Posterior vena cava (tissue), 2 donors: Measurements from ENCODE around the gene ALPP. TPM values are rescaled to one million over a fixed set of nuclear protein-coding genes. Genes with fewer than 3 reads are reported as not detected.
"Not testable (repeated sequence)": the region's sequence is repeated elsewhere in the genome, so short reads cannot be mapped to it uniquely, and the experiment has no call there.

Experiments used
- DNase-seq: peaks from one replicate; pipeline ENCODE4 v3.0.0-alpha.2; 2020; ENCODE audit warnings: low spot score
- intact Hi-C, 2 donors: fragments of 100-400 bp; cut with DNase I; formaldehyde crosslinking; loops; one replicate each; pipeline versions ENCODE4 v1.14.1 to v1.14.2; 2022 to 2023
- total RNA-seq, 2 donors: library from RNA; stranded (reverse); fragmentation: NEBNext Ultra II Directional; extraction: Animal tissue kit (Norgen Biotek cat#: 25700); gene quantifications; one replicate each; pipeline ENCODE4 v1.2.1, GENCODE V29; 2021
- donor health status: DM: yes; HTN: yes; CAD: no.
- donor health status: DM: yes; HTN: yes; CAD: no.

The ALPP gene
- total RNA-seq, 2 donors from 2014 or later, result not detected

- DNase-seq, result peak; percentile 23
- intact Hi-C loops, result no loop called here
These were observed 15.0 kb downstream of the ALPP start for GRCh38 chr2:232393556-232393955.

DNA sequence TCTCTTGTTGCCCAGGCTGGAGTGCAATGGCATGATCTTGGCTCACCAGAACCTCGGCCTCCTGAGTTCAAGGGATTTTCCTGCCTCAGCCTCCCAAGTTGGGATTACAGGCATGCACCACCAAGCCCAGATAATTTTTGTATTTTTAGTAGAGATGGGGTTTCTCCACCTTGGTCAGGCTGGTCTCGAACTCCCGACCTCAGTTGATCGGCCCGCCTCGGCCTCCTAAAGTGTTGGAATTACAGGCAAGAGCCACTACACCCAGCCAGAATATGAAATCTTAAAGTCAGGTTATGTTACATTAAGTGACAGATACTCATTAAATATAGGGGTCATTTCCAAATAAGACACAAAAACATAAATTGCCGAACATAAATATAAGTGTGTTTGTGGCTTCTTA, 15.9 kb downstream of the ALPP start:
- intact Hi-C loops, result not testable (repeated sequence)
- DNase-seq, result peak; percentile 48

- no peak for DNase-seq
- intact Hi-C loops, result no loop called here
These were observed 17.0 kb downstream of the ALPP start for GRCh38 chr2:232395586-232395985.

DNA sequence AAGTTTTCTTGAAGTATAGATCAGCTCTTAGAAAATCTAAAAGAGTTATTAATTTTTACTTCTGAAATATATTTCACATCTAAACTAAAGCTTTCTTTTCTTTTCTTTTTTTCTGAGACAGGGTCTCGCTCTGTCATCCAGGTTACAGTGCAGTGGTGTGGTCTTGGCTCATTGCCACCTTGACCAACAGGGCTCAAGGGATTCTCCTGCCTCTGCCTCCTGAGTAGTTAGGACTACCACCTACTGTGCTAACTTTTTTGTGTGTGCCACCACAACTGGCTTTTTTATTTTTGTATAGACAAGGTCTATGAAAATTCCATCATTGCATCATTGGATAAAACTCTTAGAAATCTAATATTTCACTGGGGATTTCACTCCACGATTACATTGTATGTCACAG, 18.1 kb downstream of the ALPP start:
- DNase-seq, result no peak
- intact Hi-C loops, result no loop called here

DNA sequence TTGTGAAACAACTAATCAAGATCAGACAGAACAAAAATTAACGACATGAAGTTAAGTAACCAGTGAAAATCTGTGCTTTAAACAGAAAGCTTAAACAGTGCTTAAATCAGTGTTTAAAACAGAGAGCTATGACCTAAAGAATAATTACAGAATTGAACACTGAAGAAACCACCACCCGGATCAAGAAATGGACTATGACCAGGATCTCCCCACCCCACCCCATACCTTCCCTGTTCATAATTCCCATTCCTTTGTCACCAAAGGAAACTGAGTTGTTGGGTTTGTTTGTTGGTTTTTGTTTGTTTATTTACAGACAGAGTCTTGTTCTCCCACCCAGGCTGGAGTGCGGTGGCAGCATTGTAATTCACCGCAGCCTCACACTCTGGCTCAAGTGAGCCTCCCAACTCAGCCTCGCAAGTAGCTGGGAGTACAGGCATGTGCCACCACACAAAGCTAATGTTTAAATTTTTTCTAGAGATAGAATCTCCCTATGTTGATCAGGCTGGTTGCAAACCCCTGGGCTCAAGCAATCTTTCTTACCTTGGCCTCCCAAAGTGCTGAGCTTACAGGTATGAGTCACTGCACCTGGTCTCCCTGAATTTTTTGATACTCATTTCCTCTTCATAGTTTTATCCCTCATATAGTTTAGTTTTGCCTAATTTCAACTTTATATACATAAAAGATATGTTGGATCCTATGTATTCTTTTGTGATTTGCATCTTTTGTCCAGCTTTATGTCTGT, 19.9 kb downstream of the ALPP start:
- intact Hi-C loops, result no loop called here
- DNase-seq, result peak; percentile 11

- intact Hi-C loops, result no loop called here
- no peak for DNase-seq
These were observed 21.9 kb downstream of the ALPP start for GRCh38 chr2:232400256-232401015.

GRCh38 chr2:232402518-232402917, 24.0 kb downstream of the ALPP start:
- no peak for DNase-seq
- intact Hi-C loops, result no loop called here

GRCh38 chr2:232405943-232406510, 27.5 kb downstream of the ALPP start:
- intact Hi-C loops, result no loop called here
- no peak for DNase-seq

GRCh38 chr2:232406556-232407310, 28.2 kb downstream of the ALPP start, which contains the start of gene ALPG:
TSS of gene ALPG (plus strand) at chr2:232406844. CDS start at chr2:232406895, 51 bp downstream.
- no peak for DNase-seq
- intact Hi-C loops, result no loop called here

DNA sequence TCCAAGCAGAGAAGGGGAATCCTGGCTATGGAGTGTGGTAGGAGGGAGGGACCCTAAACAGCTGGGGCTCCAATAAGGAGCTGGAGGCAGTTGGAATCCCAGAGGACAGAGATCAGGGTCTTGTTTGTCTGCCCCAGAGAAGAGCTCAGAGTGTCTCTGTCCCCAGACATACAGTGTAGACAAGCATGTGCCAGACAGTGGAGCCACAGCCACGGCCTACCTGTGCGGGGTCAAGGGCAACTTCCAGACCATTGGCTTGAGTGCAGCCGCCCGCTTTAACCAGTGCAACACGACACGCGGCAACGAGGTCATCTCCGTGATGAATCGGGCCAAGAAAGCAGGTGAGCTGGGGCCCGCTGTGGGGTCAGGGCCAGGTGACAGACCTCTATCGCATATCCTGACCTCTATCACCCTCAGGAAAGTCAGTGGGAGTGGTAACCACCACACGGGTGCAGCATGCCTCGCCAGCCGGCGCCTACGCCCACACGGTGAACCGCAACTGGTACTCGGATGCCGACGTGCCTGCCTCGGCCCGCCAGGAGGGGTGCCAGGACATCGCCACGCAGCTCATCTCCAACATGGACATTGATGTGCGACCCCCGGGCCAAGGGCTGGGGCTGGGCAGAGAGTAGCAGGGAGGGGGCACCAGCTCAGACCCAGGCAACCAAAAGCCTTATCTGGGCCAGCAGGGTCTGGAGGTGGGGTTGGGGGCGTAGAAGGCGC, 29.0 kb downstream of the ALPP start:
- DNase-seq, intact Hi-C loops: not testable (repeated sequence)

DNA sequence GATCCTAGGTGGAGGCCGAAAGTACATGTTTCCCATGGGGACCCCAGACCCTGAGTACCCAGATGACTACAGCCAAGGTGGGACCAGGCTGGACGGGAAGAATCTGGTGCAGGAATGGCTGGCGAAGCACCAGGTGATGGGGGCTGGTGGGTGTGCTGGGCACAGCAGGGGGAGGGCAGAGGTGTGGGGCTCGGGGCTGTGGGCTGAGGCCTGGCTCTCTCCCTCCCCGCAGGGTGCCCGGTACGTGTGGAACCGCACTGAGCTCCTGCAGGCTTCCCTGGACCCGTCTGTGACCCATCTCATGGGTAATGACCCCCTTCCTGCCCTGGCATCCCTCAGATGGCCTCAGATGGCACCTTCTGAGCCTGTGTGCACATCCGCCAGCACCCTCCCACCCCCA, 29.7 kb downstream of the ALPP start:
- intact Hi-C loops, DNase-seq: not testable (repeated sequence)

DNA sequence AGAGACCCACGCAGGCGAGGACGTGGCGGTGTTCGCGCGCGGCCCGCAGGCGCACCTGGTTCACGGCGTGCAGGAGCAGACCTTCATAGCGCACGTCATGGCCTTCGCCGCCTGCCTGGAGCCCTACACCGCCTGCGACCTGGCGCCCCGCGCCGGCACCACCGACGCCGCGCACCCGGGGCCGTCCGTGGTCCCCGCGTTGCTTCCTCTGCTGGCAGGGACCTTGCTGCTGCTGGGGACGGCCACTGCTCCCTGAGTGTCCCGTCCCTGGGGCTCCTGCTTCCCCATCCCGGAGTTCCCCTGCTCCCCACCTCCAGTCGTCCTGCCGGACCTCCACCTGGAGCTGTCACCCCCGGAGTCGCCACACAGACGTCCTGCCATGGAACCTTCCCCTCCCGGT, 31.1 kb downstream of the ALPP start:
- DNase-seq, intact Hi-C loops: not testable (repeated sequence)

GRCh38 chr2:232410238-232410900, 31.8 kb downstream of the ALPP start:
- DNase-seq, result no peak
- intact Hi-C loops, result no loop called here

DNA sequence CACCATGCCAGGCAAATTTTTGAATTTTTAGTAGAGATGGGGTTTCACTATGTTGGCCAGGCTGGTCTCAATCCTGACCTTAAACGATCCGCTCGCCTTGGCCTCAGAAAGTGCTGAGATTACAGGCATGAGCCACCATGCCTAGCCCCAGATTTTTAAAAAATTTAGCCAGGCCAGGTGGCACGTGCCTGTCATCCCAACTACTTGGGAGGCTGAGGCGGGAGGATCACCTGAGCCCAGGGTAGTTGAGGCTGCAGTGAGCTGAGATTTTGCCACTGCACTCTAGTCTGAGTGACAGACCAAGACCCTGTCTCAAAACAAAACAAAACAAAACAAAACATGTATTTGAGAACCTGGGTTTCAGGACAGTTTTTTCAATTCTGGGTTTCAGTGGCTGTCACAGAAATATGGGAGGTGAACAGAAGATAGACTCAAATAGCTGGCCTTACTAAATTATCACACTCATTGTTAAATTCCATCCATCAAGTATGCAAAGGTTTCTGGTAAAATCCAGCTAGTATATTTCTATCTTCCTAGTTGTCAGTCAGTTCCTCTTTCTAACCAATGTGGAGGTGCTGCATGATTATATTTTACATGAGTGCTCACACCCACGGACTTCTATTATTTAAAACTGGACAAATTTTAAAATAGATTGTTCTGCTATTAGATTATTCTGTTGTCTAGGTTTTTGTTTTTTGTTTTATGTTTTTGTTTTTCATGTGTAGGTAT, 33.5 kb downstream of the ALPP start:
- no peak for DNase-seq
- intact Hi-C loops, result no loop called here

DNA sequence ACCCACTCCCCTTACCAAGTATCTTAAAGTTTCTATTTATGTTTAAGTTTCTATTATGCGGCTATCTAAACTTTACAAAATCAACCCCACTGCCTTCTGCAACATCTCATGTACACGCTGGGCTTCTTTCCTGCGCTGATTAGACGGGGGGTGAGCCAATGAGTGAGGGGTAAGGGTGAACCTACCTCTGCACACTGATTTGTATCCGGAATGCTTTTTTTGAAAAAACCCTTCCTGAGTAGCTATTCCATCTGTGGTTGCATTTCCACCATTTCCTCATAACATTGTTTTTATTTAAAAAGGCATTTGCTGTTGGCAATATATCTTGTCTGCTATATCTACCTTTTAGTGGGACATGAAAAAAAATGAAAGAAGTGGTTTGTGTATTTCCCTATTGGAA, 34.4 kb downstream of the ALPP start:
- DNase-seq, result no peak
- intact Hi-C loops, result no loop called here

- no peak for DNase-seq
These were observed 36.7 kb downstream of the ALPP start for GRCh38 chr2:232415138-232415690.

DNA sequence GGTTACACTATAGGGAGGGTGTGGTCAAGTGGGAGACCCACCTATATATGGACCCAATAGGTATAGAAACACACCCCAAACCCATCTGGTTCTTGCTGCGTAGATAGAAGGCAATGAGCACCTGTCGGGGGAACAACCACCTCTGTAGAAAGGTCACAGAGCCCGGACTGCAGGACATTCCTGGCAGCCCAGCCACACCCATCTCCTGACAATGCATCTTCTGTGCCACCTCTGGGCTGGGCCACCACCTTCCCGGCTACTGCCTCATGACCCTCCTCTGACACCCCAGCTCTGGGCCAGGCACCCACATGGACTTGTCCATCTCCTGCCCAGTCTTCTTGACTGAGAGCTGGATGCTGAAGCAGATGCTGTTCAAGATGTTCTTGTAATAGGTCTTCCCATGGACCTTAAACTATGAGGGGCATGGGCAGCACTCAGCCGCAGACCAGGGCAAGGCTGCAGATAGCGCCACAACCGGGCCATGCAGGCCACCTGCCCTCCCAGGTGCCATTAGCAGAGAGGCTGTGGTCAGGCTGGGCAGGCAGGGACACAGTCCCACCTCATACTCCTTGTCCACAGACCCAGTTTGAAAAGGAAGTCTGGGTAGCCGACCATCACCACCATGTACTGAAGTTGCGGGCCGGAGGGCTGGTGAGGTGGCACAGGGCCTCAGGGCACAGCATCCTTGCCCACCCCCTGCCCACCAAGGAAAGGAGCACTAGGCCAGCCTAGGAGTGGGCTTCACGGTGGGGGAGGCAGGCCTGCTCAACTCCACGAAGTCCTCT, 37.4 kb downstream of the ALPP start:
- DNase-seq, result peak; percentile 36
- intact Hi-C loops, result no loop called here

More at GRCh38 chr2:232415138-232415690, 36.7 kb downstream of the ALPP start:
- intact Hi-C loops, result no loop called here
